Astrocyte of the hippocampus (primary cell): ENCODE measurements around the gene CCNJL.

Experiments
- DNase-seq: peaks from one replicate; pipeline ENCODE4 v3.0.0; 2011; ENCODE audit warnings: low read depth, low spot score

CCNJL gene

DNA sequence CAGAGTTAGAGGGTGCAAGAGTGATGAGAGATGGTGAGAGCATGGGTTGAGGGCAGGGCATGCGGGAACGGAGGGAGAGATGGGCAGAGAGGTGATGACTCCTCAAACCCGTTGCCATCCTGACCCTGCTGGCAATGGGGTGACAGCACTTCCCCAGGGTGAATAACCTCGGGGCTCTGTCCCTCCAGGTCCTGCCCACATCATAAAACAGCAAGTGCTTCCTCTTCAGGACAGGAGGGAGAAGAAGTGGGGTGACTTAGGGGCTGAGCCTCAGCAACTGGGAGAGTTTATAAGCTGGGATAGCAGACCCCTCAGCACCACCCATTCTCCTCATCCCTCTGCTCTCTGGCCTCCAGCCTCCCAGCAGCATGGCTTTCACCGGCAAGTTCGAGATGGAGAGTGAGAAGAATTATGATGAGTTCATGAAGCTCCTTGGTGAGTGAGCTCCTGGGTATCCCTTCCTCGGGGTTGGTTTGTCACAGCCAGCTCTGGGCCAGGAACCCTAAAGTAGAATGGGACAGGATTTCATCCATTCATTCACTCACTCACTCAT, 83.1 kb downstream of the CCNJL start, which contains the start of gene FABP6:
Gene FABP6, plus strand, starts transcription at position 317 of the 553 bp plus-strand sequence. Its CDS starts 52 bp downstream, at position 369.
- no peak for DNase-seq

DNA sequence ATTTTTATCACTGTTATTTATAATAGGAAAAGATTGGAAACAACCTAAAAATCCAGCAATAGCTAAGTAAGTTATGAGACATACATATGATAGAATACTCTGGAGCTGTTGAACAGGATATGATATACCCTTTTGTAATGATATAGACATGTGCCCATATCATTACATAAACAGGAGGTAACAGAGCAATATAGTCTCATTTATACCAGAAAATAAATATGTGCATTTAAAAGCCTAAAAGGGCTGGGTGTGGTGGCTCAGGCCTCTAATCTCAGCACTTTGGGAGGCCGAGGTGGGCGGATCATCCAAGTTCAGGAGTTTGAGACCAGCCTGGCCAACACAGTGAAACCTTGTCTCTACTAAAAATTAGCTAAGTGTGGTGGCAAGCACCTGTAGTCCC, 85.4 kb downstream of the CCNJL start:
- no peak for DNase-seq

DNA sequence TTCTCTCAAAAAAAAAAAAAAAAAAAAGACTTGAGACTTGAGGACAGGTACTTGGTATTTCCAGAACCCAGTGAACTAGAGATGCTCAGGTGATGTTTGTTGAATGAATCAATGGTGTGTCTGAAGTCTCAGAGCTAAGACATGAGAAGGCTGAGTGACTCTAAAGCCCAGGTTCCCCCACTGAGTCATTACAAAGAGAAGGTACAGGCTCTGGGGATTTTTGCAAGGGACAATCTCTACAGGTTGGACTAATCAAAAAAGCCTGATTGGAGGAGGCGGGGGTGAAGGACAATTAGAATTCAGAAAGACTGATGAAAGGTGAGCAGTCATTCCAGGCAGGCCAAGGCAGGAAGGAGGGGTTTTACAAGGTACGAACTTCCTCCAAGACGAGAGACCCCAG, 91.3 kb downstream of the CCNJL start:
- no peak for DNase-seq

DNA sequence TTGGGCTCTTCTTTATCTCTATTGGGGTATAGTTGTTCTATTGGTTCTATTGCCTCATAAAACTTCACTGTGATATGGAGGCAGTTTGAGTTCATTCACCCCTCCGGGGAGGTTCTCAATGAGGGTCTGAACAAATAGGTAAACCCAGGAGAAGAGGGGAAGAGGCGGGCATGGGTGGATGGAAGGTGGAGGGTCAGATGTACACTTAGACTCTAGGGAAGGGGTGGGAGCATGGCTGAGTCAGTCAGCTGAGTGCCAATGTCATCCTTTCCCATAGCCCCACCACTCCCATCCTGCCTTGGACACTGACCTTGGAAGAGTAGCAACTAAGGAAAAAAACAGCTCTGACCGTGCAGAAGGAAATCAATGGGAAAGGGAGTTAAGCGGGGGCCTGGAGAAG, 93.0 kb downstream of the CCNJL start:
- DNase-seq, result no peak

DNA sequence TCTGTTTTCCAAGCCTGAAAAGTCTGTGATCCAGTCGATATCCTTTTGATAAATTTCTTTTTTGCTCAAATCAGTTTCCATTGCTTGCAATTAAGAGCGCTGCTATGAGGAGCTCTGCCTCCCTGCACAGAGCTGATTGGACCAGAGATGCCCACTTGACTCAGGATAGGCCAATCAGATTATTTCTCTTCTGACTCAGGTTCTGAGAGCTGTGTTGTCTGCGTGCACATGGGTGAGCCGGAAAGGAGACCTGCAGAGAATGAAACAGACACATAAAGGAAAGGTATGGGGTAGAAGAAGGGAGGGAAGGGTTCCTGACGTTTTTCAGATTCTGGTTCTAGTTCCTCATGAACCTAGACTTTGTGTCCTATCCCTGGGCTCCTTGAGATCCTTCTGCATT, 98.8 kb downstream of the CCNJL start:
- no peak for DNase-seq

DNA sequence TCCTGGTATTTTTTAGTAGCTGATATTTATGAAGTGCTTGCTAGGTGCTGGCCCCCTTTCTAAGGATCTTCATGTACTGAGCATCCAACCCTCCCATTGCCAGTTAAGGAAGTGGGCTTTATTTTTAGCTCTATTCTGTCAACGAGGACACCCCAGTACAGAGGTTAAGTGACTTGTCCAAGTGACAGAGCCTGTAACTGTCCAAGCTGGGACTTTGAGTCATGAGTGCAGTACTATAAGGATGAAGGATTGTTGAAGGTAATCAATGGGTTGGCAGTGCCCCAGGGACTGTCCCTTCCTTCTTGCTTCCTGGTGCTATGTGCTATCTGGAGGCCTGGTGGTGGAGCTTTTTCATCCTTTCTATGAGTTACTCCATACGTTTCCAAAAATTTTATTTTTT, 101.0 kb downstream of the CCNJL start:
- DNase-seq, result no peak

DNA sequence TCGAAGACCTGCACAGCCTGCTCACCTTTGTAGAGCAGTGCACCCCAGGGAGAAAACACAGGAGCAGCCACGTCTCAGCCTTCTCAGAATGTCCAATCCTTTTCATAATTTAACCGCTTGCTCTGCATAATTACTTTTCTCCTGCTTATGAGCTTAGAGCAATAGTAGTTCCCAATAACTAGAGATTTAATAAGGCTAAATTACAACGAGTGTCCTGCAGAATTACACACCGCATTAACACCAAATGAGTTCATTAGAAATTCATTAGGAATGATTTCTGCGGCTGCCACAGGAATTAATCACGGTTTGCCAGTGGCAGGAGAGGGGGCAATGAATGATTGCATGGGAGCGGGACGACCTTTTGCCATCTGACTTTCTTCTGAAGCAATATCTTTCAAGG, 101.8 kb downstream of the CCNJL start:
- DNase-seq, result no peak

DNA sequence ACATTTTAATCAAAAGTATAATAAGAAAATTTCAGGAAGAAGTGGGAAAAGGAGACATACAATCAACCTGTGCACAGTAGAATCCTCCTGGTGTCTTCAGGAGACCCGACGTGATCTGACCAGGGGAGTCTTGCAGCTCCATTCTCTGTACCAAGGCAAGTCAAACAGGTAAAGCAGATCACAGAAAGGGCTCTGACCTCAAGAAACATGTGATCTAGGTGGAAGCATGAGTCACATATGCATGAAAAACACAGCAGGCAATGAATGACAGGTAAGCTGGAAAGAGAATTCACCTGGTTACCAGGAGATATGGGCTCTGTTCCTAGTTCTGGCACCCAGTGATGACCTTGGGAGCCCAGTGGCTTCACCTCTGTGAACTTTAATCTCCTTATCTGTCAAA, 102.4 kb downstream of the CCNJL start:
- no peak for DNase-seq

DNA sequence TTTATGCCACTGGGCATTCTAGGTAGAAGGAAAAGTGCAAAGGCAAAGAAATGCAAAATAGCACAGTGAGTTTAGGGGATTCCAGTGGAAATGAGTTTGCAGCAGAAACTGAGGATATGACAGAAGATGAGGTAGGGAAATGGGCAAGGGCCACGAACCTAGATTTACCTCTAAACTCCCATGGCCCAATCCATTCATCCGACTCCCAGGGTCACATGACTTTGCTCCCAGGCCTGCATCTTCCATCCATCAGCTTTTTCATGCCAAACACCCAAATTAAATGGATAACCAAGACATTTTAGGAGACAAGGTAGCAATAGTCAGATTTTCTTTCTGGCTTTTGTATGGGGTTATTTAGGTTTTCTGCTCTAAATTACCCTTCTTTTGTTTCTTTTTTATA, 105.3 kb downstream of the CCNJL start:
- no peak for DNase-seq
